ENCODE results near the gene TNFAIP8L1. TPM values are rescaled to one million over a fixed set of nuclear protein-coding genes. Genes with fewer than 3 reads are reported as not detected.

TNFAIP8L1 gene
- polyA plus RNA-seq, 1 donor (not counting 4 experiments of a cell fraction or from before 2014, with no cell fraction given), result 4.7 TPM

DNA sequence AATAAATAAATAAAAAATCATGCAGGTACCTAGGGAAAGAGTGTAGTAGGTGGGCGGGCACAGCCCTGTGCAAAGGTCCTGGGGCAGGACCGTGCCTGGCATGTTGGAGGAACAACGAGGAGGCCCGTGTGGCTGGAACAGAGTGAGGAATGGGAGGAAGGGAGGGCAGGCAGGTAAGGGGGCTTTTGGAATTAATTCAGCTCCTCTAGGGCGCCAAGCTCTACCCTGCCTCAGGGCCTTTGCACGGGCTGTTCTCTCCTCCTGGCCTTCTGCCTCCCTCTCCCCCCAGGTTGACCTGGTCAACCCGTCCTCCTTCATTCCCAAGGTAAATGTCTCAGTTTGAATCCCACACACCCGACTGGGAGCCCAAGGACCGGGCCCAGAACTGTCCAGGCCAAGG, 48.8 kb upstream of the TNFAIP8L1 start:
- no peak for DNase-seq (ENCODE audit: low read depth, low spot score)
- Histone ChIP-seq H3K4me2 (ENCODE audit: control insufficient read depth, extremely low read depth, insufficient read depth, low read depth, low read length) (no peak overlapping the region), H3K9me3 (ENCODE audit: control insufficient read depth, low read depth, low read length) (no peaks in the 10 kb centered on the region), H3K27me3 (ENCODE audit: control insufficient read depth, extremely low read depth, insufficient read depth, low read length) (peaks cover 3% of the 10 kb centered on the region), H3K79me2 (ENCODE audit: control insufficient read depth, insufficient read depth, low read length) (no peaks in the 10 kb centered on the region), H3K9ac (ENCODE audit: control insufficient read depth, extremely low read depth, insufficient read depth, low read length) (no peak overlapping the region), H3K27ac (ENCODE audit: control insufficient read depth, insufficient read depth, low read length) (no peak overlapping the region), H3K9me1 (ENCODE audit: control insufficient read depth, extremely low read depth, insufficient read depth, low read length) (no peaks in the 10 kb centered on the region), H2AFZ (ENCODE audit: control insufficient read depth, low read length) (no peak overlapping the region), H3K4me1 (ENCODE audit: control insufficient read depth, extremely low read depth, insufficient read depth, low read length) (peaks cover 5% of the 10 kb centered on the region), H3K36me3 (ENCODE audit: control insufficient read depth in 2 of 2, extremely low read depth in 1 of 2, insufficient read depth in 2 of 2, low read length in 2 of 2) (no peaks in the 10 kb centered on the region), H3K4me3 (ENCODE audit: control insufficient read depth in 2 of 3, extremely low read depth in 1 of 3, insufficient read depth in 2 of 3, low read depth in 1 of 3, low read length in 3 of 3) (no peak overlapping the region), H4K20me1 (ENCODE audit: control insufficient read depth, extremely low read depth, insufficient read depth, low read length) (no peaks in the 10 kb centered on the region)
- dilution Hi-C loops (cut with MboI; ENCODE audit: extremely low pct_ligation_motif_present, low sequenced_read_pairs), result no loop called here
- no peak for TF ChIP-seq EZH2 (IDR thresholded peaks at IDR 0.05; ENCODE audit: low read length)
- TF ChIP-seq, protein P1, sequence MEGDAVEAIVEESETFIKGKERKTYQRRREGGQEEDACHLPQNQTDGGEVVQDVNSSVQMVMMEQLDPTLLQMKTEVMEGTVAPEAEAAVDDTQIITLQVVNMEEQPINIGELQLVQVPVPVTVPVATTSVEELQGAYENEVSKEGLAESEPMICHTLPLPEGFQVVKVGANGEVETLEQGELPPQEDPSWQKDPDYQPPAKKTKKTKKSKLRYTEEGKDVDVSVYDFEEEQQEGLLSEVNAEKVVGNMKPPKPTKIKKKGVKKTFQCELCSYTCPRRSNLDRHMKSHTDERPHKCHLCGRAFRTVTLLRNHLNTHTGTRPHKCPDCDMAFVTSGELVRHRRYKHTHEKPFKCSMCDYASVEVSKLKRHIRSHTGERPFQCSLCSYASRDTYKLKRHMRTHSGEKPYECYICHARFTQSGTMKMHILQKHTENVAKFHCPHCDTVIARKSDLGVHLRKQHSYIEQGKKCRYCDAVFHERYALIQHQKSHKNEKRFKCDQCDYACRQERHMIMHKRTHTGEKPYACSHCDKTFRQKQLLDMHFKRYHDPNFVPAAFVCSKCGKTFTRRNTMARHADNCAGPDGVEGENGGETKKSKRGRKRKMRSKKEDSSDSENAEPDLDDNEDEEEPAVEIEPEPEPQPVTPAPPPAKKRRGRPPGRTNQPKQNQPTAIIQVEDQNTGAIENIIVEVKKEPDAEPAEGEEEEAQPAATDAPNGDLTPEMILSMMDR (optimal IDR thresholded peaks at IDR 0.05 in 1 of 3, IDR thresholded peaks at IDR 0.05 in 1 of 3, conservative IDR thresholded peaks at IDR 0.05 in 1 of 3; ENCODE audit: extremely low read depth in 1 of 3, insufficient read depth in 2 of 3, low read length in 3 of 3), result no peak
- no peak for FAIRE-seq

DNA sequence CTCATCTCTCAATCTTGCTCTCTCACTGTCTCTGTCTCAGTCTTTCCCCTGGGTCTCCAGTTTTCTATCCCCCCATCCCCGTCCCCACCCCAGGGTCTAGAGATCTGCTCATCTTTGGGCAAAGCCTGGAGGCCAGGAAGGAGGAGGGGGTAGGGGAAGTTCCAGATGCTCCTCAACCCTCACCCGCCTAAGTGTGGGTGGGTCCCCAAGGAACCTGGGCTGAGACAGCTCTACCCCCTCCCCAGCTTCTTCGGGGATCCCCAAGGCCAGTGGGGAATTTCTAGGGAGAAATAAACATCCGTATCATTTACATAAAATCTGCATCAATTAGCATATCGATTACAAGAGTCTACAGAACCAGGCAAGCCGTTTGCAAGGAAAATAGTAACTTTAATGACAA, 48.0 kb upstream of the TNFAIP8L1 start:
- DNase-seq (ENCODE audit: low read depth, low spot score) (no peak), FAIRE-seq (no peak)
- H3K9ac ChIP-seq (ENCODE audit: control insufficient read depth, extremely low read depth, insufficient read depth, low read length), result no peak overlapping the region
- TF ChIP-seq EZH2 (IDR thresholded peaks at IDR 0.05; ENCODE audit: low read length), result no peak
- TF ChIP-seq, protein P1 (optimal IDR thresholded peaks at IDR 0.05 in 1 of 3, IDR thresholded peaks at IDR 0.05 in 1 of 3, conservative IDR thresholded peaks at IDR 0.05 in 1 of 3; ENCODE audit: extremely low read depth in 1 of 3, insufficient read depth in 2 of 3, low read length in 3 of 3), result no peak
- H3K9me1 ChIP-seq (ENCODE audit: control insufficient read depth, extremely low read depth, insufficient read depth, low read length), result no peaks in the 10 kb centered on the region
- H3K4me3 ChIP-seq (ENCODE audit: control insufficient read depth in 2 of 3, extremely low read depth in 1 of 3, insufficient read depth in 2 of 3, low read depth in 1 of 3, low read length in 3 of 3), result no peak overlapping the region
- H3K9me3 ChIP-seq (ENCODE audit: control insufficient read depth, low read depth, low read length), result no peaks in the 10 kb centered on the region
- H2AFZ ChIP-seq (ENCODE audit: control insufficient read depth, low read length), result no peak overlapping the region
- peaks cover 5% of the 10 kb centered on the region for H3K4me1 ChIP-seq (ENCODE audit: control insufficient read depth, extremely low read depth, insufficient read depth, low read length)
- H3K4me2 ChIP-seq (ENCODE audit: control insufficient read depth, extremely low read depth, insufficient read depth, low read depth, low read length), result no peak overlapping the region
- no peaks in the 10 kb centered on the region for H3K79me2 ChIP-seq (ENCODE audit: control insufficient read depth, insufficient read depth, low read length)
- H3K36me3 ChIP-seq (ENCODE audit: control insufficient read depth in 2 of 2, extremely low read depth in 1 of 2, insufficient read depth in 2 of 2, low read length in 2 of 2), result no peaks in the 10 kb centered on the region
- dilution Hi-C loops (cut with MboI; ENCODE audit: extremely low pct_ligation_motif_present, low sequenced_read_pairs), result no loop called here
- no peaks in the 10 kb centered on the region for H3K27me3 ChIP-seq (ENCODE audit: control insufficient read depth, extremely low read depth, insufficient read depth, low read length)
- no peaks in the 10 kb centered on the region for H4K20me1 ChIP-seq (ENCODE audit: control insufficient read depth, extremely low read depth, insufficient read depth, low read length)
- H3K27ac ChIP-seq (ENCODE audit: control insufficient read depth, insufficient read depth, low read length), result no peak overlapping the region

Measured in keratinocyte (primary cell).